ENCODE results near the gene GMFB.

GMFB gene

DNA sequence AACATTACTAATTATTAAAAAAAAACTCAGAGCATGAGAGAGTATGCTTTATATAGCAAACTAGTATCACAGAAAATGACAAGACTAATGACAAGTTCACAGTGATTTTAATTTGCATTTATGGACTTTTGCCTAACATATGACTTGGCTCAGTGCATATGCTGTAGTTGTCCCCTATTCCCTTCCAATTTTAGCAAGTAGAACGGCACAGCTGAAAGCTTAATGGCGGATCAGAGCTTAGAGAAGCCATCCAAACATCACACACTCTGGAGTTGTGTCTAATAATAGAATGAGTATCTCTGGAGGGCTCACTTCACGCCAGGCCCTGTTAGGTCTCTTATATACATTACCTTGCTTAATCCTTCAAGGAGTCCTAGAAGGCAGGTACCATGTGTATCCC, 60.9 kb downstream of the GMFB start:
- DNase-seq (ENCODE audit: low spot score) = no peak

- DNase-seq (ENCODE audit: low spot score) = no peak
These were observed 63.1 kb downstream of the GMFB start for GRCh38 chr14:54425537-54426274.

DNA sequence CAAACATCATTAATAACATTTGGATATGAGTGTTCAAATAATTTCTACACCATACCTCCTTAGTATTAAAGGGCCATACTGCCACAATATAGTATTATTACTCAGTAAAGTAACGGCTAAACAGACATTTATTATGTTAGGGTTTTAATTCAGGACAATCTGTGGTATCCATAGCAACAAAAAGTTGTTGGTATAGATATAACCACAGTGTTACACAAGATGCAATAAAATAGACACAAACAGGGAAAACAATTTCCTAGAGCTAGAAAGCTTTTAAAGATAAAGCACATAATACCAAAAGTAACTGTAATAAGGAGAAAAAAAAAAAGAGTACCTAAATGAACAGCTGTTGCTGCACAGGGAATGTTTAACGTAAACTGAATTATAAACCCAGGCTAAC, 63.7 kb downstream of the GMFB start:
- no peak for DNase-seq (ENCODE audit: low spot score)

All from SK-N-DZ (cell line).